DMS153 treated with DMSO at 0.1 percent for 48 hours (cell line): Measurements from ENCODE around the gene KLHL22.
"Not testable (repeated sequence)": the region's sequence is repeated elsewhere in the genome, so short reads cannot be mapped to it uniquely, and the experiment has no call there.

ENCODE experiments used
- DNase-seq: peaks from one replicate; lab custom pipeline; 2025; ENCODE audit not compliant: unreplicated experiment; lab: John Stamatoyannopoulos, UW

KLHL22 gene

GRCh38 chr22:20405291-20405930 is 90.2 kb downstream of the KLHL22 start:
- no peak for DNase-seq

- no peak for DNase-seq
Observed at GRCh38 chr22:20404881-20405280, 90.7 kb downstream of the KLHL22 start.

GRCh38 chr22:20403779-20404140 is 91.8 kb downstream of the KLHL22 start:
- no peak for DNase-seq

GRCh38 chr22:20402960-20403778 is 92.4 kb downstream of the KLHL22 start:
- DNase-seq, result no peak

GRCh38 chr22:20401376-20402014 is 94.1 kb downstream of the KLHL22 start:
- no peak for DNase-seq

- DNase-seq, result no peak
Observed at GRCh38 chr22:20400606-20401375, 94.8 kb downstream of the KLHL22 start.

- DNase-seq, result no peak
Observed at GRCh38 chr22:20399866-20400605, 95.6 kb downstream of the KLHL22 start.

- DNase-seq, result no peak
Observed at GRCh38 chr22:20398420-20398819, 97.2 kb downstream of the KLHL22 start.

GRCh38 chr22:20397498-20397897 is 98.1 kb downstream of the KLHL22 start:
- no peak for DNase-seq

GRCh38 chr22:20396639-20397038 is 99.0 kb downstream of the KLHL22 start:
- DNase-seq, result no peak

GRCh38 chr22:20395907-20396287 is 99.7 kb downstream of the KLHL22 start:
- DNase-seq, result no peak

- no peak for DNase-seq
Observed at GRCh38 chr22:20395181-20395906, 100.3 kb downstream of the KLHL22 start.

- DNase-seq, result peak; percentile 95
Observed at GRCh38 chr22:20393705-20394476, 101.7 kb downstream of the KLHL22 start, which contains the start of gene ZNF74. Gene ZNF74, plus strand, starts transcription at chr22:20394151. Its CDS starts 478 bp downstream, at chr22:20394629.

GRCh38 chr22:20392983-20393704 is 102.5 kb downstream of the KLHL22 start:
- DNase-seq, result no peak

- DNase-seq, result not testable (repeated sequence)
Observed at GRCh38 chr22:20392365-20392881, 103.2 kb downstream of the KLHL22 start.
